Epidermal melanocyte (primary cell): Measurements from ENCODE around the gene RERE.

Experiments
- DNase-seq: peaks from one replicate; pipeline ENCODE4 v3.0.0; 2011; ENCODE audit warnings: low spot score; ENCODE audit not compliant: insufficient read length

Gene RERE

DNA sequence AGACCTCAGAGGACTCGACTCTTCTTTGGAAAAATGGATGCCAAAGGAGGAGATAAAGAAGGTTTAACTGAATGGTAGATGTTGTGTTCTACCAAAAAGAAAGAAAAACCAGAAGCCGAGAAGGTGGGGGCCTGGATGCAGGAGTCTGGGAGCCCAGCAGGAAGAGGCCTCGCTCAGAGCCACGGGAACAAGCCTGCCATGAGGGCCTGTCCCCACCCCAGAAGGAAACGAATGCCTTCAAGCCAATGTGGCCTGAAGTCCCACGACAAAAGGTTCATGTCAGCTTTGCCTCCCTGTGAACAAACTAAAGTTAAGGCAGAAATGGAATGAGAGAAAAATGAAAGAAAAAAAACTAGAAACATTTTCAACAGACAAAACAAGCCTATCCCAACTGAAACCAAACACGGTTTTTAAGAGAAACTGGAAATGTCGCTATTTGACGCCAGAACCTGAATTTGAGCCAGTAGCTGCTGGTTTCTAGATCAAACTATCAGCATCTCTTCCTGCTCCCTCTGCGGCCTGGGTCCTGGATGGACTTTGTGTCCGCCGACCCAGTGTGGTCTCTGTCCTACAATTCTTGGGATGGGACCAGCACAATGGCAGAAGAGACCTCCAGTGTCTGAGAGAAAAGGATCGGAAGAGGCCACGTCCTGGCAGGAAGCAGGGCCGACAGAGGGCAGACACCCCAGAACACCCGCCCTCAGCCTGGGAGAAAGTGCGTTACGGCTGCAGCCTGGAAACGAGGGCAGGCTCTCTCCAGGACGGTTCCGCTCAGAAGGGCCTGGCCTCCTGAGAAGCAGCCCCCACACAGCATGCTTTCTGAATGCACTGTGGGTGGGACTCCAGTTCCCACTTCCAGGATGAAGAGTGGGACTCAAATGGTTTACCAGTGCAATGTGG is 464.3 kb downstream of the RERE start:
- no peak for DNase-seq

DNA sequence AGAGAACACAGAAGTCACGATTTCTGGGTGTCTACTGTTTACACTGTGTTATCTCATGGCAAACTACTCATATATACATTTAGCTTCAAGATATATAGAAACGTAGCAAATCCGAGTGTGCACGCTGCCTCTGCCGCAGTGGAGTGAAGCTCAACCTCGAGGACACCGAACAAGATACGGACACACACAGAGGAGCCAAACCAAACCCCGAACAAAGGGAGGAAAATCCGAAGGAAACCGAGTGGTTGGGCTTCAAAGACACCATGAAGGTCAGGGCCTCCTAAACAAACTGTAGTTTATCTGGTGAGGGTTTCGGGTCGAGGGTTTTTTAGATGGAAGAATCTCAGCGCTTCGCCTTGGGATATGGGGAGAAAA is 465.0 kb downstream of the RERE start:
- DNase-seq: no peak

DNA sequence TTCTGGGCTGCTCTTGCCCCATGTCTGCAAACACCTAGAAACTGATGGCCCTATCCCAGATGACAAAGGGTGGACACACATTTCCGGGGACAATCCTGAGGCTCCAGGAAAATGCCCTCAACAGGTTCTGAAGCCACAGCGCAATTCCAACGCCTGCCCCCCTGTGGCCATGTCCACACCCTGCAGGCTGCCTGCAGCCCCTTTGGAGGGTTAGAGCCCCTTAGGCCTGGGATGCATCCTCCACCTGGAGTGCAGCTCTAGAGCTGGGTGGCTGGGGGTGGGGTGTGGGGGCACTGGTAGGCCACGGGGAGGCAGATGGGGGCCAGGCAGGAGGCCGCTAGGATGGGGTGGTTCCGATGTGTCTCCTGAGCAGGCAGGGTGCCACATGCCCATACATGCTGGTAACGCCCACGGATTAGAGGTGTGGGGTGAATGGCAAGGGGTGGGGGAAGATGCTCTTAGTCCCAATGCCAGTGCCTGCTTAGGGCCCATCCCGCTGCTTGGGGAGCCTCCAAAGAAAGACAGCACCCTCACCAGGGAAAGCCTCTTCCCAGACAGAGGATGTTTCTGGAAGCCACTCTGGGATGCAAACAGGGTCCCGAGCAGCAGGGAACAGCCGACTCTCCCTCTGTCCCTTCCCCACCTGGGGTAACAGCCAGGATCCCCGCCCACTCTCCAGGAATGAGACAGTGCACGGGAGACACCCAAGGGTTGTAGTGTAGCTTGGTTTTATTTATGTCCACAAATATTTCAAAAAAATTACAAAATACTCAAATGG is 465.6 kb downstream of the RERE start:
- no peak for DNase-seq

DNA sequence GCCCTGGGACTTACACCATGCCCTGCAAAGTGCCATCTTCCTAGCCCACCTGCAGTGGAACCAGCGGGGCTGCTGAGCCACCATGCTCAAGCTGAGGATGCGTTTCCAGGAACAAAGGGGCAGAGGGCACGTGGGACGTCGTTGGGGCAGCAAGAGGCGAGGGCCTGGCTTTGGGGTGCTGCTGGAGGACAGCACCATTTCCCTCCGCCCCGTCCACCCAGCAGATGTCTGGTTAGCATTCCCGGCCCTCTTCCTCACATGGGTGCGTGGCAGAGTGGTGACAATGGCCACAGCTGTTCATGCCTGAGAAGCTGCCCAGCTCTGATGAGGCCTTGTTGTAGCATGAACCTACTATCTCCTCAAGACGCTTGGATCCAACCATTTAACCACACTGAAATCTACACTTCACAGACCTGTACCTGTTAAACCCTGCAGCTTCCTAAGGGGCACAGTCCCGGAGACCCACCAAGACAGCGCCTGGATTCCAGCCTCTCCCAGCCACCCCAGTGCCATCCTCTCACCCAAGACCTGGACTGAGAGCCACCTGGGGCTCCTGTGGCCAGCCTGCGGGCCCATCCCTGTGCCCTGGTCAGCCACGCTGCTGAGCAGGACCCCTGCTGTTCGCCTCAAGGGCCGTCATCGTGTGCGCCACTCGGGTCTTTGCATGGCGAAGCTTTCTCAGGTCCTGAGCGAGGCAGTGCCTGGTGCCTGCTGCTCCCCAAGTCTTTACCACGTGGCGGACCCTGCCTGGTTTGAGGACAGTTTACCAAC is 466.3 kb downstream of the RERE start:
- DNase-seq: no peak

DNA sequence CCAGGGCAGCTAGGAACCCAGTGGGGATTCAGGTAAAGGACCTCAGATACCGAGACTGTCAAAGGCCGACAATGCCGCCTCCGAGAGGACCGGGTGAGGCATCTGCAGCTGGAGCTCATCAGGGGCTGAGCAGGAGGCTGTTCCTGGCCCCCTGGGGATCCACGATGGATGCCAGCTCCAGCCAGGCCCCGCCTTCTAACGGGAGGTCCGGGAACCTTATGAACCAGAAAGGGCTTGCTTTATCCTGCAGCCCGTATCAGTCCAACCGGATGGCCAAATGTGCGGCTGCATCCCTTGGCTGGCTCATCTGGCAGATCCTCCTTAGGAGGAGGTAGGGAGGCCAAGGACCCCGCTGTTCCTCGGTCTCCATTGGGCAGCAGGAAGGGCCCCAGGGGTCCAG is 467.5 kb downstream of the RERE start:
- DNase-seq: no peak

DNA sequence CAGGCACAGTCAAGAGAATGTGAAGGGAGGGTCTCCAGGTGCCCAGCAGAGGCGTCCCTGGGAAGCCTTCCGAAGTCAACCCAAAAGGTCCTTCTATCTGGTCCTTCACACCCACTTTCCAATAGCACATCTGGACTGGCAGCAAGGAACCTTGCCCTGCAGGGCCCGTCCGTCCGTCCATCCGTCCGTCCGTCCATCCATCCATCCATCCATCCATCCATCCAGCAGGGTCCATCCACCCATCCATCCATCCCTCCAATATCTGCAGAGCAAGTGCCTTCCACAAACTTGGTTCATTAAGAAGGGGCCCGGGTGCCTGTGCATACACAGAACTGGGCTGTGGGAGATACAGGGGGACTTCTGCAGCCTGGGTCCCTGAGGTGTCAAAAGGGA is 468.0 kb downstream of the RERE start:
- no peak for DNase-seq

DNA sequence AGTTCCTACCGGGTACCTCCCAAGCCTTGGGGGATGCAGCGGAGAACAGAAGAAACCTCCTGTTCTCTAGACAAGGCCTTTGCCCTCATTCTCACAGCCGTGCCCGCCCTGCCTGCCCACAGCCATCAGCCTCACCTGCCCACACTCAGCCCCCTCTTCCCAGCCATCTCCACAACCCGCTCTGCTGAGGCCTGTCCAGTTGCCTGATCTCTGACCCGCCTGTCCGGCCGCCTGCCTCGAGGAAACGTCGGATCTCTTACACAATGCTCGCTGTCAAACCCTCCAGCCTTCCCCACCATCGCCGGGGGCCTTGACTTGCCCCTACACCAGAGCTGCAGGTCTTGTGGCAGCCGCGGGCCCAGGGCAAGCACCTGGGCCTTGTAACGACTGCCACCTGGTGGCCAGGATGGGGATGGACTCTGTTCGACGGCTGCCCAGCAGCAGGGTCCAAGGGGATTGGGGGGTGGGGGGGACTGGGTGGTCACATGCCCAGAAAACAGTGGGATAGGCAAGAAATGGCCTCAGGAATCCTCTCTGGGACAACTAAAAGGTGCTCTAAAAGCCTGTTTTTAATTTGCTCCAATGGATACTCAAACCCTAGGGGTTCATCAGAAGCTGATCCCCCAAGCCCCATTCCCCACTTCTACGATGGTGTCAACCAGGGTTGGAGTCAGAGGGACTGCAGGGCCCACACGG is 468.5 kb downstream of the RERE start:
- peak; percentile 76 for DNase-seq

DNA sequence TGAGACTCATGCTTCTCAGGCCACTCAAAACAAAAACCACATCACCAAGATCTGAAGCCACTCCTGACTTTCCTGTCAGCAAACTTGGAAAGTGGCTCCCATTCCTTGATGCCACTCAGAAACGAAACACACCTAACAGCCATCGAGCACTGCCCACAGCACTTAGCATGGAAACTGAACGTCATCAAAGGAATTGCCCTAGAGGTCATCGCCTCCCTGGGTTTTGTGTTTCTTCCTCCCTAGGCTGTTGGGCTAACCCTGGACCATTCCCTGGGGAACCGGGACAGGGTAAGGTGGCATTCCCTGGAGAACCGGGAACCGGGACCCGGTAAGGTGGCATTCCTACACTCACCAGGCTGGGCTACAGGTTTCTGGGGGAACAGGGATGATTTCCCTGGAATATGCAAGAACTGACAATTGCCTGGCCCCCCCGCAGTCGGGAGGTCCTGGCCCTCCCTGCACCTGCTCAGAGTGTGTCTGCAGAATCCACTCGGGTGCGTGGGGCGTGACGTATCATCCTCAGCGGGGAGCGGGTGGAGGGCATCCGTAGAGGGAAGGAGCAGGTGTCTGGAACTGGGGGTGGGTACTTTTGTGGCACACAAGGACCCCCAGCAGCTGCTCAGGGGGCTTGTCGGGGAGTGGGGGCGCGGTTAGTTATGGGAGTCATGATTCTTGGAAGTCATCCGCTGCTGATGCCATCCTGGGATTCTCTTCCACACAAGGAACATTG is 469.2 kb downstream of the RERE start:
- DNase-seq: no peak

DNA sequence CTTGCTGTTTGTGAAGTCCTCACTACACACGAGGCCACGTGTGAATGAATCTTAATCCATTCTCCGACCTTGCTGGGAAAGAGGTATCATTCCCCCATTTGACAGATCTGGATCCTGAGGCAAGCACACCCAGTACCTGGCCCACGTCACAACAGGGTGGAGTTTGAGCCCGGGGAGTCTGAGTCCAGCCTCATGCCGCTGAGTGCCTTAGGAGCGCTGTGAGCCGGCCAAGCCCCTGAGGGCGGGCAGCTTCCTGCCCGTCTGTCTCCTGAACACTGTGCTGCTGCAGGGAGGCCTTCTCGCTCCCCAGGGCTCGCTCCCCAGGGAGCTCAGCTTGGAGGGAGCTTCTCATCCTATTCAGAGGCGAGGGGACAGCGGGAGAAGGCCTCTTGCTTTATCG is 469.8 kb downstream of the RERE start:
- no peak for DNase-seq

DNA sequence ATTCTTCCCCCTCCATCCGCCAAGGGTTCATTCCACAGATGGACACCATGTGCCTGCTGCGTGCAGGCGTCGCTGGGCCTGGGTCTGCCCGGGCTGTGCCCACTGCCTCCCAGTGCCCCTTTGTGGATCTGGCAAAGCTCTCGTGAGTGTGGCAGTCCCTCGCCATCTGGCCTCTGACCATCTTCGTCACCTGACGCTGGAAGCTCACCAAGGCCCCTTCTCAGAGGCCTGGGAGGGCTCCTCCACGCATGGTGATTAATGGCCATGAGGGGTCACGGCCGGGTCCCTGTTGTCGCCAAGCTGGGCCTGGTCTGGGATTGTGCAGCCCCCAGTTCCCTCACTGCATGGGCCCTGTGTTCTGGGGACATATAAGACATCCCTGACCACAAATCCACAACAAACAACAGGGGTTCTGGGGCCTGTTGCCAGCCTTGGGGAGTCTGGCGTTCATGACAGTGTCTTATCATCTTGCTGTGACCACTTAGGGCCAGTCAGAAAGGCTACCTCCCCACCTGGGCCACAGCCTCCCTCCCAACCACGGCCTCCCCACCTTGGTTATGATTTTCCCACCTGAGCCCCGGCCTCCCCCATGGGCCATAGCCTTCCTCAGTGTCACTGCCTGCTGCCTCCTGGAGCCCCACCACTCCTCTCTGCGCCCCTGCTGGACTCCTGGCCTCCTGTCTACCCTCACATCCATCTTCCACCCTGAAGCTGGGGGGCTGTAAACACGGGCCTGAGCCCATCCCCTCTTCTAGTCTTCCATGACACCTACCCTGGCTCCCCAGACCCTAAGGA is 471.6 kb downstream of the RERE start:
- no peak for DNase-seq

DNA sequence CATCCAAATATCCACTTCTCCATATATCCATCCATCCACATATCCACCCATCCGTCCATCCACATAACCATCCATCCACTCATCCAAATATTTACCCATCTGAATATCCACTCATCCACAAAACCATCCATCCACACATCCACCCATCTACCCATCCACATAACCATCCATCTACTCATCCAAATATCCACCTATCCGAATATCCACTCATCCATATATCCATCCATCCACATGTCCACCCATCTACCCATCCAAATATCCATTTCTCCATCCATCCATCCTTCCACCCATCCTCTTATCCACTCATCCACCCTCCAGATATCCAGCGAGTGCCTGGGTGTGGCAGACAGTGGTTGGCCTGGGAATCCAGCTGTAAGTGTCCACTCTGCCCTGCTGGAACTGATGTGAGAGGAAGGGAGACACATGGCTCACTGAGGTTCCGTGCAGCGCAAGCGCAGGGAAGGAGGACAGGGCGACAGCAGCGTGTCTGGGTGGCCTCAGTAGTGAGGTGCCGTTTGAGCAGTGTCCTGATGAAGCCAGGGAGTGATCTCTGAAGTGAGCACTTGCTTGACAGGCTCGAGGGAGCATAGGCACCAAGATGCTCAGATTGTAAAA is 472.4 kb downstream of the RERE start:
- DNase-seq: no peak

DNA sequence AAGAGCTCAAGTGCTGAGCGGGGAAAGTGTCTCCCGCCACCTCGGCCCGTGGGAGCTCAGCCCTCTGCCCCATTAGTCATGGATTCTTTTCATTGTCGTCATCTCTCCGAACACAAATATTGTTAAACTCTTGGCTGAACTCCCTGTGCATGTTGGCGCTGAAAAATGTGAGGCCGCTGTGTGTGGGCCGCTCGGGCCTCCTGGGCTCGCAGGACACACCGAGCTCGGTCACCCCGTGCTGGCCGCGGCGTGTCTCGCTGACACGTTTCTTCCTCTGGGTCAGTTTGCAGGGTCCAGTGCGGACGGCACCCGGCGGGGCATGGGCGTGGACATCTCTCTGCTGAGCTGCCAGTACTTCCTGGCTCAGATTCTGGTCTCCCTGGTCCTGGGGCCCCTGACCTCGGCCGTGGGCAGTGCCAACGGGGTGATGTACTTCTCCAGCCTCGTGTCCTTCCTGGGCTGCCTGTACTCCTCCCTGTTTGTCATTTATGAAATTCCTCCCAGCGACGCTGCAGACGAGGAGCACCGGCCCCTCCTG is 473.9 kb downstream of the RERE start:
- DNase-seq: peak; percentile 62

DNA sequence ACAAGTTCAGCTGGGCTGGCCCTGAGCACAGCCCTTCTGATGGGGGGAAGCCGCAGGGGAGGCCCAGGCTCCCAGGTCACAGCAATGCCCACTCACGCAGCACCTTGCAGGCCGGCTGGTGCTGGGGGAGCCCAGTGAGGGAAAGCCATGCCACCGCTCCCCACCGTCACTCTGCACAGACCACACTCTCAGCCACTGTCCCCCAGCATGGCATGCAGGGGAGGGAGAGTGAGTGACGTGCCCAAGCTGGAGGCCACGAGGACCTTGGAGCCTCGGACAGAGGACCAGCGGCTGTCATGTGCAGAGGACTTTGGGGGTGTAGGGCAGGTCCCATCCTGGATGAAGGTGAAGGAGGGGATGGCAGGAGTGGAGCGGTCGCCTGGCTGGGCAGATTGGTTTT is 474.4 kb downstream of the RERE start:
- no peak for DNase-seq

DNA sequence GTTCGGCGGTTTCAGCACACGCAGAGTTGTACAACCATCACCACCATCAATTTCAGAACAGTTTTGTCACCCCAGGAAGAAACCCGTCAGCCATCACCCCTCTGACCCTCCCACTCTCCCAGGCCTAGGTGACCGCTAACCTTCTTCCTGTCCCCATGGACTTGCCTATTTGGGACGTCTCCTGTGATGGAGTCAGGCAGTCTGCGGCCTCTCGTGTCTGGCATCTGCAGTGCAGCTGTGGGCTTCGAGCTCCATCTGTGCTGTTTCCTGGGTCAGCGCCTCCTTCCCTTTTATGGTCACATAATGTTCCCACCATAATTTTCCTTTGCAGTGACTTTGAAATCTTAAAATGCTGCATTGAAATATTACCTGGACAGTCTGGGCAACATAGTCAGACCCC is 475.1 kb downstream of the RERE start:
- DNase-seq: no peak

DNA sequence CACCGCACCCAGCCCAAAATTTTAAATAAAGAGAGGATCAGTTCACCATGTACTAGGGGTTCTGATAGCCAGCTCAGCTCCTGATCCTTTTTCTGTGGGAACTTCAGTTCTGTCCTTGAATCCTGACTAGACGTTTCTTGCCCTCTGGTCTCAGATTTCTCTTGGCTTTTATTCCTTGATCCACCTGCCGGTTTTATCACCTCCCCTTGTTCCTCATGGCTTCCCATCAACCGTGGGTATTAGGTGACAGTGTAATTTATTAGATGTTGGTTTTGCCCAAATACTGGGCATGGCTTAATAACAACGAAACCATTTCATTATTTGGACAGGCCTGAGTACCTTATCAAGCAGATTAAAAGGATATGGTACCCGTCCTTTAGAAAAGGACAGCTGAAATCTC is 477.0 kb downstream of the RERE start:
- DNase-seq: no peak

DNA sequence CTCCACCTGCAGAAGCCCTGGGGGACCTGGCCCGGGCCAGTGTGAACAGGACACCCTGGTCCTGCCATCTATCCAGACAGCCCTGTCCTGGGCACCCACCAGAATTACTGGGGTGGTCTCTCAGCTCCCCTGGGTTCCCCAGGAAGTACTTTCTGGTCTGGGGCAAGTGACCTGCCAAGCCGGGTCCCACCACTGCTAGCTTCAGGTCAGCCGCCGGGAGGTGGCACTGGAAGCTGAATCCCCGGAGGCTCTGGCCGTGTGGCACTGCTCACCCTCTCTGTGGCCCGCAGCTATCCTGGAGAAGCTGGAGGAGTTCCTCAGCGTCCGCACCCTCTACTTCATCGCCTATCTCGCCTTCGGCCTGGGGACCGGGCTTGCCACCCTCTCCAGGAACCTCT is 478.2 kb downstream of the RERE start:
- DNase-seq: no peak

DNA sequence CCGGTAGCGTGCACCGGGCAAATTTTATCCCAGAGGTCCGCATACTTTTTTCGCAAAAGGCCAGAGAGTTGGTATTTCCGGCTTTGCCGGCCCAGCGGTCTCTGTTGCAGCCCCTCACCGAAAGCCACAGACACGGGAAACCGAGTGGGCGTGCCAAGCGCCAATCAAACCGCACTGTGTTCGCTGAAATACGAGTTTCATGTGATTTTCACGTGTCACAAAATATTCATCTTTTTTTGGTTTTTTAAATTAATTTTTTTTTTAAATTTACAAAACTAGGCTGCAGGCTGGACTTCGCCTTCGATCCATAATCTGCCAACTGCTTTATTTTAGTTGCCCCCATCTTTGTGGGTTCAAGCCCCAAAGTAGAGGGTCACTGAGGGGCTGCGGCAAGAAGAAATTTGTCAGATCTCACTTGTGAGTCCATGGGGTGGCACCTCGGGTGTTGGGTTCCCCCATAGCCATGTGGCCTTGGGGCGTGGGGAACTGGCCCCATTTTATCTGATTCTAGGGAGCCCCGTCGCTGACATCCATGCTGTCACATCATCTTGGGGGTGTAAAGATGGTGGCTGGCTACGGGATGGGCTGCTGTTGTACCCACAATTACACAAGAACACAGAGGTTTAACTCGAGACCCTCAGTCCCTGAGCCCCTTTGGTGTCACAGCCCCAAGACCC is 478.8 kb downstream of the RERE start:
- no peak for DNase-seq

DNA sequence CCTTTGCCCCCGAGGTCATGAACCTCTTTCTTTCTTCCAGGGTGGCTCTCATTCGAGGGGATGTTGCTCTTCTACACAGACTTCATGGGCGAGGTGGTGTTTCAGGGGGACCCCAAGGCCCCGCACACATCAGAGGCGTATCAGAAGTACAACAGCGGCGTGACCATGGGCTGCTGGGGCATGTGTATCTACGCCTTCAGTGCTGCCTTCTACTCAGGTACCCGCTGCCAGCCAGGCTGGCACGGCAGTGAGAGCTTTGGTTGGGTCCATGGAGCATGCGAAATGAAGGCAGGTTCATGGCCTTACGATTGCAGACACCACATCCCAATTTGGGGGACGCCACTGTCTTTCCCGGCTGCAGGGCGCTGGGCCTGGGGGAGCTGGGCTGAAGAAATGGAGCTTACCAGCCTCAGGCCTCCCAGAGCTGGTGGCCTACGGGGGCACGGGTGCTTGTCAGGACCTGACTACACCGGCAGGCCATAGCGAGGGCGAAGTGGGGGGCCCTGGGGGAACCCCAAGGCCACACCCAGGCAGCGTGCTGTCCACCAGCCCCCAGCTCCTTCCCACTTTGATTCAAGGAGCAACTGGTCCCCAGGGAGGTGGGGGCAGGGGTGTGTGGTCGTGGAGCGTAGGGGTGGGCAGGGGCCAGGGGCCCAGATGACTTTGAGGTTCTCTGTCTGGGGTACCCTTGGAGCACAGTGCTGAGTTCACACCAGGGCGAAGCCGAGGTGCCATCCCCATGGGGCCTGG is 479.5 kb downstream of the RERE start:
- no peak for DNase-seq
